Measurements from ENCODE around the gene TIPARP.

The TIPARP gene

DNA sequence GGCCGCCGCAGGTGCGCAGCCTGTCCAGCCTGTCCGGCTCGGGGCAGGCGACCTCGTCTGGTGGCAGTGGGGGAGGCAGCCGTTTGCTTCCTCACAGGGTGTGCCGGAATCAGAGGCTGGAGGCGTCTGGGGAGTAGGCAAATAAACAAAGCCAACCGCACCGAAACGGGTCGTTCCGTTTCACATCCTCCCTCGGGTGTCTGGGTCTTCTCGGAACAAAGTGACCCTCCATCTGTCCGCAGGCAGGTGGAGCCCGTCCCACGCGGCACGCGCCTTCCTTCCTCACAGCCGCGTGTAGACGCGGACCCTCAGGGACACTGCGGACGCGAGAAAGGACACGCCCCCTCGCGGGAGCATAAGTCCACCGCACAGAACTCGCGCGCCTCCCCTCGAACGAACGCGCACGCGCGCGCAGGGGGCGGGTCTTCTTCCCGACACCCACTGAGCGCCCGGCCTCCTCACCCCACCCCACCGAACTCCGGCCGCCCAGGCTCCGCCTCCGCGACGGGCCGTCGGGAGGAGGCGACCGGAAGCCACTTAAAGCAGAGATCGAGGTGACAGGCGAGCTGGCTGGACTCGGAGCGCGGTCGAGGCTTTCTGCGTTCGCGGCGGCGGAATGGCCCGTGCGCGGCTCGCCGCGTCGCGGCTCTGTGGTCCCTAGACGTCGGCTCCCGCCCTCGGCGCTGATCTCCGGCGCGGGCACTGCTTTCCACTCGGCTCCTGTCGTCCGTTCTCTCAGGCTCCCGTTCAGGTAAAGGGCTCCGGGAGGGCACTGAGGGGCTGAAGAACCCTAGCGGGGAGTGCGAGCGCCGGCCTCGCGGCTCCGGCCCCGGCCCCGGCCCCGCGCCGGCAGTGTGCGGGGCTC lies at the start of gene TIPARP:
Gene TIPARP (plus strand): TSS at position 545 of the 865 bp plus-strand sequence. CDS start 3,108 bp downstream, outside the sequence.
- peak; percentile 94 for DNase-seq

DNA sequence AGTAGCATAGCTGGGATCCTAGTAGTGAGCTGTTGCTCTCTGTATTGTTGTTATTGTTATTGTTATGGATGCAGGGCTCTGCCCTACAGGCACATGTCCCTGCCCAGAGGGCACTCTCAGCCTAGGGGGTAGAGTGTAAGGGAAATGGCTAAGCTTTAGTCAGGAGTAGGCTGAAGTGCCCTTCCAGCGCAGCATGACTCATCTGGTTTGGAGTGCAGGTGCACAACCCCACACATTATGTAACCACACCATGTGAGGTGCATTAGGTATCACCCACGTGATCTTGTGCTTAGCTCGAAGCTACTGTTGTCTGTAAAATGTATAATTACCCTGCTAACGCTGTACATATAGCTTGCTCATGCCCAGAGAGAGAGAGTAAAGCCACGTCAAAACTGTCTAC lies 48.3 kb upstream of the TIPARP start:
- DNase-seq: peak; percentile 84

- DNase-seq: peak; percentile 39
These were observed 46.3 kb upstream of the TIPARP start for GRCh38 chr3:156627946-156628569.

GRCh38 chr3:156628836-156629618 lies 45.4 kb upstream of the TIPARP start:
- no peak for DNase-seq

GRCh38 chr3:156630081-156630772 lies 44.2 kb upstream of the TIPARP start:
- DNase-seq: no peak

GRCh38 chr3:156630773-156631093 lies 43.7 kb upstream of the TIPARP start:
- no peak for DNase-seq

GRCh38 chr3:156631323-156631722 lies 43.1 kb upstream of the TIPARP start:
- DNase-seq: no peak

- no peak for DNase-seq
These were observed 41.8 kb upstream of the TIPARP start for GRCh38 chr3:156632601-156633000.

- DNase-seq: no peak
These were observed 41.1 kb upstream of the TIPARP start for GRCh38 chr3:156633335-156633734.

- no peak for DNase-seq
These were observed 39.4 kb upstream of the TIPARP start for GRCh38 chr3:156635034-156635433.

- no peak for DNase-seq
These were observed 38.4 kb upstream of the TIPARP start for GRCh38 chr3:156635973-156636372.

DNA sequence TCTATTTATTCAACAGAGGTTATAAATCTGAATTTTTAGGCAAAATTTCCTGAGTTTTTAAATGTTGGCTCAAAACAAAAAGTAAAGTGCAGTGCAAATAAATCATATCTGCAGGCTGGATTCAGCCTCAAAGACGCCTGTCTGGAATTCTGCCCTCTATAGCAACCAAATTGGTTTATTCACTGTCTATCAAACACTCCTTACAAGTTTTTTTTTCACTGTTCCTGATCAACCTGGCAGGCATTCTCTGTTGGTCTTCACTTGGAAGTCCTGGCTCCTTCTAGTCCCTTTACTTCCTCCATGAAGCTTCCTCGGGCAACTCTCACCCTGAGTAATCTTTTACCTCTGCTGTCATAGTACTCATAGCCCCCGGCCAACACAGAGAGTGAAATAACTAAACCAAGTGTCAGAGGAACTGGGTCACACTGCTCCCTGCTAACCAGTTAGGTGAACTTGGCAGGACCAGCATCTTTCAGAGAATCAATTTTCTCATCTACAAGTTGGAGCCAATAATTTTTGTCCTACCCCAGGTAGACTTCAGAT lies 36.8 kb upstream of the TIPARP start:
- DNase-seq: no peak

GRCh38 chr3:156638271-156638670 lies 36.1 kb upstream of the TIPARP start:
- DNase-seq: no peak

- no peak for DNase-seq
These were observed 34.9 kb upstream of the TIPARP start for GRCh38 chr3:156639414-156640023.

GRCh38 chr3:156641618-156641975 lies 32.8 kb upstream of the TIPARP start:
- no peak for DNase-seq

DNA sequence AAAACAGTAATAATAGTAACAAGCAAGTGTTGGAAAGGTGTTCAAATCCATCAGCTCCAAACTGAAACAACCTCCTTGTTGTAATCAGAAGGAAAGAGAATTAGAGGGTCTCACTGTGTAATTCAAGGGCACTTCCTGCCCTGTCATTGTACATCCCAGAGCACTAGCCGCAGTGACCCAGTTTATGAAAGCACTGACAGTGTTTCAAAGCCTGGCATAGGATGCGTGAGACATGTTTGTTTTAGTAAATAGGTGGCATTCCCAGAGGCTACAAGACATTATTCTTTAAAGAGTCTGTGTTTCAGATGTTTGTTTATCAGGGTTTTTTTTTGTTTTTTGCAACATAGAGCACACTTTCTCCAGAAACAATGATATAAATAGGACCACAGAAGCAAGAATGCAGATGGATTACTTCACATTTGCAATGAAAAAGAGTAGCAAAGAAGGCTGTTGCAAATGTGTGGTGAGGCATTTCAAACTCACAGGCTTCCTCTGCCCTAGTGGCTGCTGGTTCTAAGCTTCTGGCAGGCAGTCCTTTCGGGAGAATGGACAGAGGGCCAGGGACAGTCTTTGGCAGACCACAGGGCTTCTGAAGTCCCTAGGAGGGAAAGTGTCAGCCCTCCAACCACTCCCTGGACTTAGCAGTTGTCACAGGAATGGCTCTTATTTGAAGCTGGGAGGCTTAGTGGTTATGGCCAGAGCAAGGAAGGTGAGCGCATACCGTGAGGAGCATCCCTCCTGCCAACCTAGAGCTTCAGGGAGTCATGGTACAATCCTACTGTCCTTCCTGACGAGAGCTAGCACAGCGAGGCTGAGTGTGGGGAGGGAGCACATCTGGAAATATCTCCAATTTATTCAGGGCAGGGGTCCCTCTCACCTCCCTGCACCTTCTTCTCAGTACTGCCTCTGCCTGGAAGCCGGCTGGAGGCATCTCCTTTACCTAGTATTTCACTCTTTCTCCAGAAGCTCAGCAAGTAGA lies 31.4 kb upstream of the TIPARP start:
- DNase-seq: no peak

DNA sequence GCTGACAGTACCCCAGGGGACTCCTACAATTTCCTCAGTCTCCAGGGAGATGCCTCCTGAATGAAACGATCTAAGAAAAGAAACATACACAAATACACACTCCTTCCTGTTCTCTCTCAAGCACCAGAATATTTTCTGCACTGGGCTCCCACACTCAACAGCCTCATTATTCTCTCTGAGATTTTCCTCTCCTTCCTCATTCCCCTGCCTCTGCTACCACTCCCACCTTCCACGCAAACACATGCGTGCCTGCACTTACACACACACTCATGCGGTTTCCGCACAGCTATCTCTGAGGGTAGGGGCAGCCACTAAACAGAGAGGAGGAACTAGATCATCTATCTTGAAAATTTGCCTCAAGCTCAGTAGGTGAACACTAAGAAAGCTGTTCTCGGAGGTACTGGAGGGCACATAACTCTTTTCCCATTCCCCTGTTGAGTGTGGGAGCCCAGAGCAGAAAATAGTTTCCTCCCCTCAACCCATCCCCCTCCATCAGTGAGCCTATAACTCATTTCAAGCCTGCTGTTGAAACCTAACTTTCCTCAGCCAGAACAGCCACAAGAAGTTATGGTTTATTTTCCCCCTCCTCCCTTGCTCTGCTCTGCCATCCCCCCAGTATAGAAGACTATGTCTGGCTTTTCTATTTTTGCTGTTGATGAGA lies 30.5 kb upstream of the TIPARP start:
- no peak for DNase-seq

GRCh38 chr3:156644958-156645357 lies 29.4 kb upstream of the TIPARP start:
- no peak for DNase-seq

GRCh38 chr3:156646958-156647357 lies 27.4 kb upstream of the TIPARP start:
- DNase-seq: no peak

GRCh38 chr3:156648086-156648485 lies 26.3 kb upstream of the TIPARP start:
- peak; percentile 51 for DNase-seq

- no peak for DNase-seq
These were observed 24.7 kb upstream of the TIPARP start for GRCh38 chr3:156649681-156650080.
